ENCODE results near the gene FAF2.
"Not testable (repeated sequence)": the region's sequence is repeated elsewhere in the genome, so short reads cannot be mapped to it uniquely, and the experiment has no call there.

Gene FAF2

DNA sequence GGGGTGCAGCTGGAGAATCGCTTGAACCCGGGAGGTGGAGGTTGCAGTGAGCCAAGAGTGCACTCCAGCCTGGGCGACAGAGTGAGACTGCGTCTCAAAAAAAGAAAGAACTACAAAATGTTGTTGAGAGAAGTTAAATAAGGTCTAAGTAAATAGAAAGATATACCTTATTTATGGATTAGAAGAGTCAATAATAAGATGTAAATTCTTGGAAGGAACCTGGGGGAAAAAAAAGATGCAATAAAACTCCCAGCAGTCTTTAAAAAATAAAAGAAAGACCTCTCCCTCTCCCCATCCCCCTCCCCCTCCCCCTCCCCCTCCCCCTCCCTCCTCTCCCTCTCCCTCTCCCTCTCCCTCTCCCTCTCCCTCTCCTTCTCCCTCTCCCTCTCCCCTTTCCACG is 15.5 kb upstream of the FAF2 start:
- CTCF ChIA-PET, result interaction anchor here (5.9 kb wide), 1 partner anchor 15 kb away, joined by 33 read pairs; the partner anchor contains the start of gene FAF2
- POLR2A ChIA-PET, result no interaction called here
- no peak for DNase-seq (ENCODE audit: low read depth, low spot score)
- no peak overlapping the region for H3K4me3 ChIP-seq (ENCODE audit: low read depth, low read length)
- TF ChIP-seq, protein P1, sequence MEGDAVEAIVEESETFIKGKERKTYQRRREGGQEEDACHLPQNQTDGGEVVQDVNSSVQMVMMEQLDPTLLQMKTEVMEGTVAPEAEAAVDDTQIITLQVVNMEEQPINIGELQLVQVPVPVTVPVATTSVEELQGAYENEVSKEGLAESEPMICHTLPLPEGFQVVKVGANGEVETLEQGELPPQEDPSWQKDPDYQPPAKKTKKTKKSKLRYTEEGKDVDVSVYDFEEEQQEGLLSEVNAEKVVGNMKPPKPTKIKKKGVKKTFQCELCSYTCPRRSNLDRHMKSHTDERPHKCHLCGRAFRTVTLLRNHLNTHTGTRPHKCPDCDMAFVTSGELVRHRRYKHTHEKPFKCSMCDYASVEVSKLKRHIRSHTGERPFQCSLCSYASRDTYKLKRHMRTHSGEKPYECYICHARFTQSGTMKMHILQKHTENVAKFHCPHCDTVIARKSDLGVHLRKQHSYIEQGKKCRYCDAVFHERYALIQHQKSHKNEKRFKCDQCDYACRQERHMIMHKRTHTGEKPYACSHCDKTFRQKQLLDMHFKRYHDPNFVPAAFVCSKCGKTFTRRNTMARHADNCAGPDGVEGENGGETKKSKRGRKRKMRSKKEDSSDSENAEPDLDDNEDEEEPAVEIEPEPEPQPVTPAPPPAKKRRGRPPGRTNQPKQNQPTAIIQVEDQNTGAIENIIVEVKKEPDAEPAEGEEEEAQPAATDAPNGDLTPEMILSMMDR (IDR thresholded peaks at IDR 0.05; ENCODE audit: insufficient read depth, low read length, missing control alignments), result no peak

- POLR2A ChIA-PET, result no interaction called here
- DNase-seq (ENCODE audit: low read depth, low spot score), result no peak
- H3K4me3 ChIP-seq (ENCODE audit: low read depth, low read length), result peak overlapping the region; percentile 13; the same call in 1 of the 2 replicates
- CTCF ChIA-PET, result interaction anchor here (0.6 to 1.0 kb wide), 2 partner anchors 12 to 40 kb away, joined by 3 to 7 read pairs; partner anchors contain the start of gene FAF2
- TF ChIP-seq, protein P1 (IDR thresholded peaks at IDR 0.05; ENCODE audit: insufficient read depth, low read length, missing control alignments), result no peak
These were observed 11.5 kb upstream of the FAF2 start for GRCh38 chr5:176436656-176437055.

GRCh38 chr5:176438959-176439757 is 9.0 kb upstream of the FAF2 start:
- H3K4me3 ChIP-seq (ENCODE audit: low read depth, low read length), result no peak overlapping the region
- TF ChIP-seq, protein P1 (IDR thresholded peaks at IDR 0.05; ENCODE audit: insufficient read depth, low read length, missing control alignments), result no peak
- POLR2A ChIA-PET, result interaction anchor here (0.9 kb wide), 1 partner anchor 8 kb away, joined by 3 read pairs; no protein-coding TSS in a partner anchor
- CTCF ChIA-PET, result interaction anchor here (1.0 to 4.7 kb wide), 2 partner anchors 10 to 22 kb away, joined by 3 to 25 read pairs; partner anchors contain the start of genes CLTB and FAF2
- peak; percentile 52 for DNase-seq (ENCODE audit: low read depth, low spot score)

DNA sequence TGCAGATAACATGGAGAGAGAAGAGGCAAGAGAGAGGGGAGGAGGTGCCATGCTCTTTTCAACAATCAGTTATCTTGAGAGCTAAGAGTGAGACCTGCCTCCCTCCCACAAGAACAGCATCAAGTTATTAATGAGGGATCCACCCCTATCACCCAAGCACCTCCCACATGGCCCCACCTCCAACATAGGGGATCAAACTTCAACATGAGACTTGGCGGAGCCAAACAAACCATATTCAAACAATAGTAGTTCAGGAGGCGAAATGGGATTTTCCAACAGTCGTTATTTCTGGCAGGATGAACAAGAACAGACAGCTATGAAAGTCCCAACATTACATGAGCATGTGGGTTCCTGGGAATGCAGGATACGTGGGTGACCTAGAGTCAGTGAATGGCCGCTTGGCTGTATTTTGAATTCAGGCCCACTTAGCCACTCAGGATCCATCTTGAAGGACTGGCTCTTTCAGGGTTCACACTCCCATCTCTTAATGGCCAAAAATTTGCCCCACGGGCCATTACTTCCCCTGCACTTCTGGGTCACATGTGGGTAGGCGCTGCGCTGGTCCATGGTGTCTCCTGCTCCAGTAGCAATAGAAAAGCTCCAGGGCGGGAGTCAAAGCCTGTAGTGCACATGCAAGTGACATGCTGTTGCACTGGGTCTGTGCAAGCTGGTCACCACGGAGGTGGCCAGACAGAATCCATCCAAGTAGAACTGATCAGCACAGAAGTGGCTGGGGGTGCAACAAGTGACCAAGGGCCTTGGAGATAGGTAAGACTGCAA is 7.1 kb upstream of the FAF2 start:
- H3K4me3 ChIP-seq (ENCODE audit: low read depth, low read length), result no peak overlapping the region
- ChIA-PET CTCF (interaction anchor here (1.0 to 4.7 kb wide), 3 partner anchors 8 to 23 kb away, joined by 3 to 25 read pairs (median 3); partner anchors contain the start of gene FAF2), POLR2A (no interaction called here)
- TF ChIP-seq, protein P1 (IDR thresholded peaks at IDR 0.05; ENCODE audit: insufficient read depth, low read length, missing control alignments), result no peak
- no peak for DNase-seq (ENCODE audit: low read depth, low spot score)

- DNase-seq (ENCODE audit: low read depth, low spot score), result no peak
- ChIA-PET POLR2A (no interaction called here), CTCF (interaction anchor here (1.1 to 4.7 kb wide), 3 partner anchors 7 to 25 kb away, joined by 3 to 25 read pairs (median 3); partner anchors contain the start of gene FAF2)
- TF ChIP-seq, protein P1 (IDR thresholded peaks at IDR 0.05; ENCODE audit: insufficient read depth, low read length, missing control alignments), result no peak
- H3K4me3 ChIP-seq (ENCODE audit: low read depth, low read length), result no peak overlapping the region
These were observed 6.3 kb upstream of the FAF2 start for GRCh38 chr5:176441921-176442323.

GRCh38 chr5:176442911-176443310 is 5.3 kb upstream of the FAF2 start:
- DNase-seq (ENCODE audit: low read depth, low spot score); H3K4me3 ChIP-seq (ENCODE audit: low read depth, low read length); POLR2A ChIA-PET: not testable (repeated sequence)
- CTCF ChIA-PET, result interaction anchor here (0.6 to 1.5 kb wide), 3 partner anchors 14 to 26 kb away, joined by 3 to 4 read pairs (median 3); no protein-coding TSS in a partner anchor
